GM21423 (cell line): ENCODE data around the gene SPEF2.
"Not testable (repeated sequence)": the region's sequence is repeated elsewhere in the genome, so short reads cannot be mapped to it uniquely, and the experiment has no call there.

ENCODE experiments used
- ATAC-seq: cut with Tn5 transposase; IDR thresholded peaks from one replicate; pipeline ENCODE4 v1.9.1; 2021; ENCODE audit warnings: mild to moderate bottlenecking, moderate library complexity; ENCODE audit not compliant: unreplicated experiment

SPEF2 gene

DNA sequence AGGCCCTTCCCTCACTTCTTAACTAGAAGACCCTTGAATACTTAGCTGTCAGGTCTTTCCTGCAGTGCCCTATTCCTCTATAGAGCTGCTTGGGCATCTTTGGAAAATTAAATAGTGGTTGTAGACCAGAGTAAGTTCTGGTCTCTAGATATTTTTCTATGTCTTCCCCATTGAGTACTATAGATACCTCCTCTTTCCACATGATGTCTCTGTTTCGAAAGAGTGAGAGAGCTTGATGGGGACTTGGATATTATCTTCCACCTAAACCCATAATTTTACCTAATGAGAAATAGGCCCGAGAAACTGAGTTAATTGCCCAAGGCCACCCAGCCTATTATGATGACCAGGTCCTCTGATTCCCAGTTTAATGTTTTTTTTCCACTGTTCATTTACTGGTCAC is 40.2 kb downstream of the SPEF2 start:
- ATAC-seq = no peak

DNA sequence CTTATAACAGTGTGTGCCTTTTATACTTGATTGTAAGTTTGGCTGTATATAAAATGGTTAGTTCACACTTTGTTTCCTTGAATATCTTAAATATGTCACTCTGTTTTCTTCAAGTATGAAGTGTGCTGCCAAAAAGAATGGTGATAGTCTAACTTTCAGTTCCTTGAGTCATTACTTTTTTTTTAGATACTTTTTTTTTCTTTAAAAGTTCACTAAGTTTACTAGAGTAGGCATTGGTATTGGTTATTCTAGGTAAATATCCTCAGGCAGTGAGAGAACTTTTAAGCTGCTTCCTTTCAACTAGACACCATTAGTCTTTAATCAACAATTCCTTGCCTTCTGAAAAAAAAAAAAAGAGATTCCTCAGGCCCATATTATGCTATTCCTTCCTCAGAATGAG is 41.9 kb downstream of the SPEF2 start:
- ATAC-seq = no peak

DNA sequence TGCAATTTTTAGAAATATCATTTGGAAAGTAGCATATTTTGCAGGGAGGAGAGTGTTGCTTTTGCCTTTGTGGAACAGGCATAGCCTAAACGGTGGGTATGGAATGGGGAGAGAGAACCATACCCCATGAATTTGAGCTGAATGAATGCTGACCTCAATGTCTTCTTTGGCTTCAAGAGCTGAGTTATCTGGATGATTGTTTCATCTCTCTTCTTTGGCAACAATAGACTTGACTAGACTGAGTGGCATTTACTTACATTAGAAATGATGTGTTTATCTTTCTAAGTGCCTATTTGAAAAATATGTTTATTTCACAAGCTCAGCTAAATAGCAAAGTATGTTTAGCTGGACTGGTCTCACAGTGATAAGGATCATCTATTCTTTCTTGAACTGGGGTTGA is 42.8 kb downstream of the SPEF2 start:
- ATAC-seq = no peak

DNA sequence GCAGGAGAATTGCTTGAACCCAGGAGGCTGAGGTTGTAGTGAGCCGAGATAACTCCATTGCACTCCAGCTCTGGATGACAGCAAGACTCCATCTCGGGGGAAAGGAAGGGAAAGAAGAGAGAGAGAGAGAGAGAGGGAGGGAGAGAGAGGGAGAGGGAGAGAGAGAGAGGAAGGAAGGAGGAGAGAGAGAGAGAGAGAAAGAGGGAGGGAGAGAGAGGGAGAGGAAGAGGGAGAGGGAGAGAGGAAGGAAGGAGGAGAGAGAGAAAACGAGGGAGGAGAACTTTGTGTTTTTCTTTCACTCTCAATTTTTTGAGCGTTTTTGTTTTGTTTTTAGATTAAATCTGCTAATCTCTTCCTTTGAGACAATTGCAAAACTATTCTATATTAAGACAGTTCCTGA is 46.9 kb downstream of the SPEF2 start:
- no peak for ATAC-seq

DNA sequence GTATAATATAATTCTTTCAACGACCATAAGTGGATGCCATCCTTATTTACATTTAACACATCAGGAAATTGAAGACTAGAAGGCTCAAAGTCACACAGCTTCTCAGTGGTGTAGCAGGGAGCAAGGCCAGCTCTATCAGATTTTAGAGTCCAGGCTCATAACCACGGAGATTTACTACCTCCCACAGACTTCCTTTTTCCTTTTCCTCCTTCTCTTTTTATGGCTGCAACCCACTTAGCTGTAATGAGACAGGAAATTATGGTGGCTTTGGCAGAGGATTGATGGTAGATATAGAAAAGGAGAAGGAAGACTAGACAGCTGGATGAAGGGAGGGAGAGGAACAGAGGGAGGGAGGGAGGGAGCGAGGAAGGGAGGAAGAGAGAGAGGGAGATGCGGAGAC is 47.4 kb downstream of the SPEF2 start:
- ATAC-seq = no peak

DNA sequence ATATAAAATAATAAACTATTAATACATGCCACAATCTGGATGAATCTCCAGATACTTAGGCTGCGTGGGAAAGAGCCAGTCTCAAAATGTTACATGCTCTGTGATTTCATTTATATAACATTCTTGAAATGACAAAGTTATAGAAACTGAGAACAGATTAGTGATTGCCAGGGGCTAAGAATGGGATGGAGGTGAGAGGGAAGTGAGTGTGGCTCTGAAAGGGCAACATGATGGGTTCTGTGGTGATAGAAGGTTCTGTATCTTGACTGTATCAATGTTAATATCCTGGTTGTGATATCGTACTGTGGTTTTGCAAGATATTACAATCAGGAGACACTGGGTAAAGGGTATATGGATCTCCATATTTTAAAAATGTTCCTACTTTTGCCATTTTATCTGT is 50.7 kb downstream of the SPEF2 start:
- ATAC-seq = no peak

- no peak for ATAC-seq
Observed at GRCh38 chr5:35668794-35669193, 51.1 kb downstream of the SPEF2 start.

DNA sequence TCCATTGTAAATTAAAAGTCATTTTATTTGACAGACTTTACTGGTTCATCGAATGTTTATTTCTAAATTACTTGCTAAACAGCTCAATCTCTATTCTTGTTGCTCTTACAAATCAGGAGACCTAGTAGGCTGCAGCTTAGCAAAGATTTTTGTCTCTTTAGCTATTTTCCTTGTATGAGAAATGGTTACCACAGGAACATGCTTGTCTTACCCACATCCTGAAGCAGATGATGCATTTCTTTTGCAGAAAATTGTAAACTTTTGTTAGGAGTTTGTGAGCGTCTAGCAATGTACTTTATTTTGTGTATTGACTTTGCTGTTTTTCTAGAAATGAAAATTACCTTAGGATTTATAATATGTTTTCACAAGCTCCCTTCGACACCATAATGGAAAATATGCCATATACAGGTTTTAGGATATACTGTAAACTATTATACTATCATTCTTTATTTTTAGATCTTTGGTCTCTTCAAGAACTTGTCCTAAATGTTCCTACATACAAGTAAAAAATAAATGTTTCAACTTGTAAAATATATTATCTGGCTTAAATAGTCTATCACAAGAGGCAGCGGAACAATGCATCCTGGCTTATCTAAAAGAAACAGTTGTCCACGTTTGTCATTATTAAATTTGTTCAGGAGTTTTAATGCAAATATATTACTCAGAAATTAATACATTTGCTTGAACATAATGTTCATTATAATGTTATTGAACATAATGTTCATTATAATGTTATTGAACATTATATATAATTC is 54.1 kb downstream of the SPEF2 start:
- no peak for ATAC-seq

DNA sequence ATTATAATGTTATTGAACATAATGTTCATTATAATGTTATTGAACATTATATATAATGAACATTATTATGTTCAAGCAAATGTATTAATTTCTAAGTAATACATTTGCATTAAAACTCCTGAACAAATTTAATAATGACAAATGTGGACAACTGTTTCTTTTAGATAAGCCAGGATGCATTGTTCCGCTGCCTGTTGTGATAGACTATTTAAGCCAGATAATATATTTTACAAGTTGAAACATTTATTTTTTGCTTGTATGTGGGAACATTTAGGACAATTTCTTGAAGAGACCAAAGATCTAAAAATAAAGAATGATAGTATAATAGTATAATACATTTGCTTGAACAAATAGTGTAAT is 54.6 kb downstream of the SPEF2 start:
- ATAC-seq = not testable (repeated sequence)

DNA sequence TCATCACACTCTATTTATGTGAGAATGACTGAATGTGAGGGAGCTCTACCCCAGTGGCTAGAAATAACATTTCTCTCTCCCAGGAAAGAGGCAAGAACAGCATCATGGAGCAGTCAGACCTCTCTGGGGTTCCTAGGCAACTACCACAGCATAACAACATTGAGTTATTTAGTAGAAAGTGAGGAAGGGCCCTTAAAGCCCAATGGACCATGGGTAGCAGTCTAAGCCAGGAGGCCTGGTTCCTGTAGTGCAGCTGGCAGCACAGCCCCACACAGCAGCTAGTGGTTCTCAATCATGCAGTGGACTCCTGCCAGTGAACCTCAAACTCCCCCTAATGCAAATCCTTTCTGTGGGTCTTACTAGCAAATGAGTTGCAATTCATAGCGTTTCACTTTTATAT is 55.3 kb downstream of the SPEF2 start:
- no peak for ATAC-seq

GRCh38 chr5:35674049-35674448 is 56.4 kb downstream of the SPEF2 start:
- no peak for ATAC-seq

DNA sequence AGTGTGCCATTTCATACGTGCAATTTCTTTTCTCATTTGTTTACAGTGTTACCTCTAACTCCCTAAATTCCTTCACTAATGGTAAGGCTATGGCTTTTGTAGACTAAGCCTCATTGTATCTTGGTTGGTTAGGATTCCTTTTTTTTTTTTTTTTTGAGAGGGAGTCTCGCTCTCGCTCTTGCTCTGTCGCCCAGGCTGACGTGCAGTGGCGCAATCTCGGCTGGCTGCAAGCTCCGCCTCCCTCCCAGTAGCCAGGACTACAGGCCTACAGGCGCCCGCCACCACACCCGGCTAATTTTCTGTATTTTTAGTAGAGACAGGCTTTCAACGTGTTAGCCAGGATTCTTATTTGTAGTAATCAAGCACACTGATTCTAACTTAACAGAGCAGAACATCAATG is 57.7 kb downstream of the SPEF2 start:
- ATAC-seq = no peak

- ATAC-seq = no peak
Observed at GRCh38 chr5:35677878-35678277, 60.2 kb downstream of the SPEF2 start.

- no peak for ATAC-seq
Observed at GRCh38 chr5:35678661-35679060, 61.0 kb downstream of the SPEF2 start.

- ATAC-seq = no peak
Observed at GRCh38 chr5:35679357-35679756, 61.7 kb downstream of the SPEF2 start.

DNA sequence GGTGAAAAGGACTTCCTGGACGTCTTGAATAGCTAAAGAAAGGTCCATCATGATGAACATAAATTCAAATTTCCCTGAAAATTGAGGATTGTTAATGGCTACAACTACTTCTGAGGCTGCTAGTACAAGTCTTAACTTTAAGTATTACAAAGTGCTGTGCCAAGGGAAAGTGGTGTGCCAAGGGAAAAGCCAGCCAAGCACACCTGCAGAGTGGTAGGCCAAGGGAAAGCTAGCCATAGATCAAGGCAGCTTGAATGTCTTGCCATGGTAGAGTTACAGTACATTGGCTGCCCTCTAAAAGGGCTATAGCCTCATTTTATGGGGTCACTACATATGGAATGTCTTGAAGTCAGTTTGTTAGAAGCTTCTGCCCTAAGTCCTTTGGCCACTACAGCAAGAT is 64.2 kb downstream of the SPEF2 start:
- no peak for ATAC-seq

- ATAC-seq = no peak
Observed at GRCh38 chr5:35683466-35683865, 65.8 kb downstream of the SPEF2 start.

DNA sequence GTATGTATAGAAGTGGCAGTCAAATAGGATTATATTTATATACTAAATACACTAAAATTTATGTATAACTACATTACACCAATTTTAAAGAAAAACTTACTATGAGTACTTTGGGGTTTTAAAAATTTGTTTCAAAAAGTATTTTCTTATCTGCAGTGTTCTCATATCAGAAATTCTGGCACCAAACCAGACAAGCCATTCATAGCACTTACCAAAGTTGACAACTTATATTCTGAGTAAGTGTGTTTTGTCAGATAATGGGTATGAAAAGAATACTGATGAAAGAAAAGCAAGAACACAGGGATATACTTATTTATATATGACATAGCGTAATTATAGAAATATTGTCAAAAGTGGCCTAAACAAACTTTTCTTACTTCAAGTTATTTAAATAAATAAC is 67.5 kb downstream of the SPEF2 start:
- ATAC-seq = no peak

- no peak for ATAC-seq
Observed at GRCh38 chr5:35687961-35688360, 70.3 kb downstream of the SPEF2 start.

DNA sequence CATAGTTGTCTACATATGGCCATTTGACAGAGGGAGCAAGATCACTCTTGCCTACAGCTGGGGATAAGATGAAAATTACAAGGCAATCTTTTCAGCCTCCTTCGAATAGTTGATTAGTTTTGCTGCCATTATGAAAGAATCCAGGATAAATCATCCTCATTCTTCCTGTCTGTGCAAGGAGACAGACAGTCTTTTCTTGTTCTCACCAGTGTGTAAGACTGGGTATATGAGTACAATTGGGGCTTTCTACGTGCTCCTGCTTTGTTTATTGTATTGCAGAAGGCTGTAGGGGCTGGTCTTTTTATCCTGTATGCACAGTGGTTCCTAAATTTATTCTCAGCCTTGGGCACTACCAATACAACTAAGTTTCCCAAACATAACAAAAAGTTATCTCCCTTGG is 76.8 kb downstream of the SPEF2 start:
- no peak for ATAC-seq

DNA sequence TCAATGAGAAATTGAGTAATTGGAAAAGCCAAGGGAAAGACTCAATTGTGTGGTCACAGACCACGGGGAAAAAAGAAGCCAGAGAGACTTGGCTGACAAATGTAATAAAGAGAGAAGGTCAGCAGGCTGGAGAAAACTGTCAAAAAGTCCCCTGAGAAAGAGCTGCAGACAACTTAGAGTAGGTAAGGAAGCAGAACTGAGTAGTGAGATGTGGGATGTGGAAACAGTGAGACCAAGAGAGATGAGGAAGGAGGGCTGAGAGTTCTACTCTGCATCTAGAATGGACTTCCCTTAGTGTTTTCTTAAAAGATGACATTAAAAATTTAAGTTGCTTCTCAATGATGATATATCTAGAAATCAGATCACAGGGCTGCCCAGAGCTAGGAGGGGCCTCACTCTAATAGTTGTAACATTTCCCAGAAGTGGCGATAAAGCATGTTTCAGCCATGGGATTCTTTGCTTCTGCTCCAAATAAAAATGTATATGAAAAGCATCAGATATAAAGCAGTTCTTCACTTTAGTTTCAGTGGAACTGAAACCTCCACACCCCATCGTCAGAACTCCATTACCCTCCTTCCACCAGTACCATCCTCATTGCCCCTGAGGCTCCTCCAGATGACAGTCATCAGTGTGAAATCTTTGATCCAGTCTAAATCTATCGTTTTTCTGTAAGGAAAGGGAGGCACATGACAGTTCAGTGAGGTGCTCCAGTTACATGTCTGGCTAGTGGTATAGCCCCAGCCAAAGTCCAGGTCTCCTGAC is 80.6 kb downstream of the SPEF2 start:
- no peak for ATAC-seq

DNA sequence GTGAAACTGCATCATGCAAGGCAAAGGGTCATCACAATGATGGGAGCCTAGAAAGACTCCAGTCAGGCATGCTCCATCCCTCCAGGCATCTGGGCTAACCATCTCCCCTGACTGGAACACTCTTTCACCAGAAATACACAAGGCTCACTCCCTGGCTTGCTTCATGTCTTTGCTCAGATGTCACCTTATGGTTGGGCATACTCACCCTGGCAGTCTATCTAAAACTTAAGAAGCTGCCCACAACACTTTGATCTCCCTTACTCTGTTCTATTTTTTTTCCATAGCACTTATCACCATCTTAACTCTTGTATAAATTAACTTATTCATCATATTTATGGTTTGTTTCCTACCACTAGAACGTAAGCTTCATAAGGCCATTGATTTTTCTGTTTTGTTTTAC is 90.0 kb downstream of the SPEF2 start:
- ATAC-seq = no peak

GRCh38 chr5:35709688-35710087 is 92.0 kb downstream of the SPEF2 start:
- no peak for ATAC-seq
